A549 (cell line): ENCODE data around the gene FANCG. TPM values are rescaled to one million over a fixed set of nuclear protein-coding genes. Genes with fewer than 3 reads are reported as not detected.

Experiments
- ATAC-seq, 2 experiments: fragments of 200-7000 bp in 1 of 2; fragments of >200 bp in 1 of 2; cut with Nextera tagmentation in 1 of 2; cut with Tn5 transposase in 1 of 2; 3 replicates each; pipeline versions ENCODE4 v1.8.0 to v1.9.1; 2018 to 2020; ENCODE audit warnings: mild to moderate bottlenecking in 1 of 2, moderate library complexity in 1 of 2
- CTCF ChIA-PET: fragments of 300-600 bp; sonication (Branson Sonifier 250); formaldehyde crosslinking; extraction: SDS; loops from one replicate; lab custom pipeline; 2021; ENCODE audit warnings: antibody characterized with exemption, inconsistent platforms; lab: Yijun Ruan, JAX
- POLR2A ChIA-PET: fragments of 350-600 bp; formaldehyde crosslinking; extraction: SDS; loops from one replicate; lab custom pipeline; 2021; ENCODE audit warnings: antibody characterized with exemption, inconsistent platforms; lab: Yijun Ruan, JAX
- DNase-seq, 2 experiments: peaks; one replicate each; pipeline versions ENCODE4 v3.0.0 to v3.0.0-alpha.2; 2011 to 2016; ENCODE audit warnings: low read depth in 1 of 2, low spot score in 1 of 2
- FAIRE-seq: peaks from 2 replicates; lab custom pipeline; 2011; peaks lifted over from hg19 to GRCh38; lab: Jason Lieb, UNC
- H3K27ac ChIP-seq, 2 experiments: fragments of >200 bp; sonication (Bioruptor Twin); formaldehyde crosslinking; 3 replicates each; pipeline ENCODE4 v1.5.1; 2016 to 2017
- H3K4me1 ChIP-seq: fragments of >200 bp; sonication (Bioruptor Twin); formaldehyde crosslinking; 3 replicates; pipeline ENCODE4 v1.6.1; 2016
- H3K4me2 ChIP-seq: fragments of >200 bp; sonication (Bioruptor Twin); formaldehyde crosslinking; 3 replicates; pipeline ENCODE4 v1.6.1; 2016
- H3K4me3 ChIP-seq: fragments of >200 bp; sonication (Bioruptor Twin); formaldehyde crosslinking; 3 replicates; pipeline ENCODE4 v1.5.1; 2016
- H3K9me3 ChIP-seq: fragments of >200 bp; sonication (Bioruptor Twin); formaldehyde crosslinking; 3 replicates; pipeline ENCODE4 v1.6.1; 2016
- BCL3 ChIP-seq: fragments of >200 bp; sonication (Bioruptor Twin); formaldehyde crosslinking; IDR thresholded peaks from 3 replicates; pipeline ENCODE4 v1.6.1; 2016
- CBX2 ChIP-seq: fragments of 200-600 bp; sonication (generic); IDR thresholded peaks from 2 replicates; pipeline ENCODE4 v1.6.1; 2016; ENCODE audit warnings: low read depth, mild to moderate bottlenecking, borderline replicate concordance
- CBX8 ChIP-seq: fragments of 200-600 bp; sonication (generic); IDR thresholded peaks from 2 replicates; pipeline ENCODE4 v1.6.1; 2016
- EHF ChIP-seq: fragments of 250-450 bp; sonication (Bioruptor Pico); IDR thresholded peaks from 2 replicates; pipeline ENCODE4 v1.5.0; 2020; ENCODE audit warnings: mild to moderate bottlenecking
- EHMT2 ChIP-seq: fragments of 200-600 bp; sonication (generic); IDR thresholded peaks from 2 replicates; pipeline ENCODE4 v1.6.1; 2016; ENCODE audit warnings: antibody characterized with exemption, low read depth, mild to moderate bottlenecking, moderate library complexity
- ELK1 ChIP-seq: fragments of 150-350 bp; IDR thresholded peaks from 2 replicates; pipeline ENCODE4 v1.6.1; 2014; ENCODE audit warnings: low read depth, mild to moderate bottlenecking, low read length
- HOXA7 ChIP-seq: fragments of 250-450 bp; sonication (Bioruptor Pico); IDR thresholded peaks from 2 replicates; pipeline ENCODE4 v1.5.0; 2020; ENCODE audit warnings: mild to moderate bottlenecking, moderate library complexity
- KDM5A ChIP-seq: fragments of 200-600 bp; sonication (generic); IDR thresholded peaks from 2 replicates; pipeline ENCODE4 v1.6.1; 2016; ENCODE audit warnings: antibody characterized with exemption, mild to moderate bottlenecking
- MAZ ChIP-seq: fragments of 150-350 bp; IDR thresholded peaks from 2 replicates; pipeline ENCODE4 v1.6.1; 2014; ENCODE audit warnings: antibody characterized with exemption, low read depth, low read length, borderline replicate concordance
- PBX3 ChIP-seq: IDR thresholded peaks from 2 replicates; pipeline ENCODE4 v1.6.1; 2012
- POLR2A ChIP-seq: IDR thresholded peaks from 2 replicates; pipeline ENCODE4 v1.6.1; 2012; ENCODE audit warnings: mild to moderate bottlenecking, low read length
- RFX5 ChIP-seq: fragments of 450-650 bp; IDR thresholded peaks from 2 replicates; pipeline ENCODE4 v1.7.1; 2014; ENCODE audit warnings: antibody characterized with exemption, mild to moderate bottlenecking, moderate library complexity
- SMC3 ChIP-seq: fragments of >200 bp; sonication (Bioruptor Twin); formaldehyde crosslinking; IDR thresholded peaks from 3 replicates; pipeline ENCODE4 v1.6.1; 2018; ENCODE audit warnings: inconsistent platforms
- SREBF2 ChIP-seq: fragments of 450-650 bp; IDR thresholded peaks from 2 replicates; pipeline ENCODE4 v1.6.1; 2014; ENCODE audit warnings: mild to moderate bottlenecking, moderate library complexity
- USF2 ChIP-seq: fragments of 450-650 bp; IDR thresholded peaks from 2 replicates; pipeline ENCODE4 v1.6.1; 2014; ENCODE audit warnings: antibody characterized with exemption
- ZFP36 ChIP-seq: fragments of 450-650 bp; IDR thresholded peaks from 2 replicates; pipeline ENCODE4 v1.6.1; 2014; ENCODE audit warnings: borderline replicate concordance; ENCODE audit not compliant: partially characterized antibody
- WGBS: methylation state at CpG from one replicate; pipeline ENCODE4 v1.1.6; 2017; ENCODE audit errors: missing lambda C conversion rate; 5-methylcytosine and 5-hydroxymethylcytosine counted together
- polyA plus RNA-seq, 4 experiments: library from polyadenylated mRNA; depleted of rRNA in 3 of 4; stranded (reverse); fragments of >200 nt; fragmentation: RNase III in 1 of 4; extraction: RNeasy Plus Mini Kit Qiagen cat#74134 plus additional on column Dnase treatment in 1 of 4; gene quantifications; 2 replicates in 3 of 4; 3 replicates in 1 of 4; pipeline ENCODE4 v1.2.3, GENCODE V29; 2011 to 2017

FANCG gene
- polyA plus RNA-seq, 2 of the 4 experiments (the other 2 are of a cell fraction): 34.9 to 53.5 TPM

- ChIA-PET POLR2A (no interaction called here), CTCF (interaction anchor here (1.0 to 1.2 kb wide), 2 partner anchors 10 to 325 kb away, joined by 3 read pairs; no protein-coding TSS in a partner anchor)
- no peak overlapping the region for H3K27ac ChIP-seq
- FAIRE-seq: no peak
- 0 out of 3 replicates have a peak, but pooled peaks cover 5% of the 10 kb centered on the region for H3K4me1 ChIP-seq
- DNase-seq: no peak
- TF ChIP-seq EHF (no peak), BCL3 (no peak)
- H3K4me2 ChIP-seq: no peak overlapping the region
- WGBS: 85% methylated on average over 2 of the region's 2 CpGs
- ATAC-seq: no peak
- no peaks in the 10 kb centered on the region for H3K9me3 ChIP-seq
- H3K4me3 ChIP-seq: no peak overlapping the region
Measured at GRCh38 chr9:35085078-35085477, 5.3 kb upstream of the FANCG start.

- FAIRE-seq (no peak), ATAC-seq (peak; percentile 17 to 33; a peak in 4 of 6 replicates), DNase-seq (no peak)
- Histone ChIP-seq H3K9me3 (no peaks in the 10 kb centered on the region), H3K27ac (peak overlapping the region; percentile 86 to 96), H3K4me3 (peak overlapping the region; percentile 71), H3K4me1 (peaks cover 14% of the 10 kb centered on the region; the same call in 2 of the 3 replicates), H3K4me2 (peak overlapping the region; percentile 96)
- 3% methylated on average over 9 of the region's 10 CpGs for WGBS
- POLR2A ChIA-PET: interaction anchor here (0.9 to 3.7 kb wide), 8 partner anchors 8 to 441 kb away, joined by 3 to 63 read pairs (median 14); partner anchors contain the start of genes PIGO, SIGMAR1, STOML2 and VCP
- no peak for TF ChIP-seq KDM5A
- TF ChIP-seq ZFP36: no peak
- no peak for TF ChIP-seq CBX2
- no peak for TF ChIP-seq MAZ
- TF ChIP-seq SREBF2: no peak
- CTCF ChIA-PET: interaction anchor here (1.2 to 7.7 kb wide), 6 partner anchors 8 to 398 kb away, joined by 4 to 99 read pairs (median 16); partner anchors contain the start of genes PIGO, STOML2 and VCP
Measured at GRCh38 chr9:35079041-35079425, 709 bp downstream of the FANCG start.

- WGBS: 89% methylated on average over 4 of the region's 4 CpGs
- CTCF ChIA-PET: interaction anchor here (0.5 to 7.7 kb wide), 8 partner anchors 7 to 1213 kb away, joined by 3 to 99 read pairs (median 10); partner anchors contain the start of genes PIGO, UNC13B and VCP
- Histone ChIP-seq H3K27ac (peak overlapping the region in 1 of 2 experiments; percentile 96; a peak in 2 of 6 replicates), H3K4me2 (peak overlapping the region; percentile 96), H3K4me1 (peaks cover 15% of the 10 kb centered on the region), H3K9me3 (no peaks in the 10 kb centered on the region), H3K4me3 (peak overlapping the region; percentile 71; the same call in 1 of the 3 replicates)
- POLR2A ChIA-PET: interaction anchor here (1.1 kb wide), 1 partner anchor 14 kb away, joined by 3 read pairs; no protein-coding TSS in a partner anchor
- TF ChIP-seq HOXA7 (CRISPR knock-in tag) (no peak), ELK1 (no peak)
- FAIRE-seq: no peak
- no peak for ATAC-seq
- DNase-seq: no peak
Measured at GRCh38 chr9:35078066-35078465, 1.7 kb downstream of the FANCG start.

GRCh38 chr9:35076848-35077247 lies 2.9 kb downstream of the FANCG start:
- Histone ChIP-seq H3K27ac (no peak overlapping the region), H3K9me3 (no peaks in the 10 kb centered on the region), H3K4me2 (no peak overlapping the region), H3K4me3 (no peak overlapping the region), H3K4me1 (peaks cover 18% of the 10 kb centered on the region)
- DNase-seq (no peak), ATAC-seq (no peak), FAIRE-seq (no peak)
- 60% methylated on average over 1 of the region's 4 CpGs for WGBS
- POLR2A ChIA-PET: interaction anchor here (1.1 kb wide), 1 partner anchor 15 kb away, joined by 3 read pairs; no protein-coding TSS in a partner anchor
- no peak for TF ChIP-seq RFX5
- CTCF ChIA-PET: interaction anchor here (3.6 to 7.7 kb wide), 3 partner anchors 18 to 401 kb away, joined by 16 to 99 read pairs (median 17); partner anchors contain the start of gene PIGO

GRCh38 chr9:35075358-35075757 lies 4.4 kb downstream of the FANCG start:
- Histone ChIP-seq H3K4me2 (no peak overlapping the region), H3K9me3 (no peaks in the 10 kb centered on the region), H3K4me3 (no peak overlapping the region), H3K27ac (no peak overlapping the region), H3K4me1 (peaks cover 15% of the 10 kb centered on the region)
- ChIA-PET CTCF (interaction anchor here (0.9 to 7.7 kb wide), 2 partner anchors 10 to 19 kb away, joined by 3 to 99 read pairs; partner anchors contain the start of gene PIGO), POLR2A (no interaction called here)
- 94% methylated on average over 4 of the region's 4 CpGs for WGBS
- DNase-seq (no peak), FAIRE-seq (no peak), ATAC-seq (no peak)
- TF ChIP-seq PBX3 (no peak), CBX8 (no peak), RFX5 (no peak), SMC3 (no peak), EHMT2 (no peak), SREBF2 (no peak), MAZ (no peak), USF2 (no peak), POLR2A (no peak)
